ENCODE measurements around the gene ST3GAL3. TPM values are rescaled to one million over a fixed set of nuclear protein-coding genes. Genes with fewer than 3 reads are reported as not detected.

Gene ST3GAL3
- total and polyA plus RNA-seq, 10 of the 15 experiments (the other 5 are each of a cell fraction or from before 2014, with no cell fraction given): 1.2 to 19.3 (median 11.0) TPM

GRCh38 chr1:43963006-43963405 is 255.7 kb downstream of the ST3GAL3 start (continued):
- TF ChIP-seq, protein P1, sequence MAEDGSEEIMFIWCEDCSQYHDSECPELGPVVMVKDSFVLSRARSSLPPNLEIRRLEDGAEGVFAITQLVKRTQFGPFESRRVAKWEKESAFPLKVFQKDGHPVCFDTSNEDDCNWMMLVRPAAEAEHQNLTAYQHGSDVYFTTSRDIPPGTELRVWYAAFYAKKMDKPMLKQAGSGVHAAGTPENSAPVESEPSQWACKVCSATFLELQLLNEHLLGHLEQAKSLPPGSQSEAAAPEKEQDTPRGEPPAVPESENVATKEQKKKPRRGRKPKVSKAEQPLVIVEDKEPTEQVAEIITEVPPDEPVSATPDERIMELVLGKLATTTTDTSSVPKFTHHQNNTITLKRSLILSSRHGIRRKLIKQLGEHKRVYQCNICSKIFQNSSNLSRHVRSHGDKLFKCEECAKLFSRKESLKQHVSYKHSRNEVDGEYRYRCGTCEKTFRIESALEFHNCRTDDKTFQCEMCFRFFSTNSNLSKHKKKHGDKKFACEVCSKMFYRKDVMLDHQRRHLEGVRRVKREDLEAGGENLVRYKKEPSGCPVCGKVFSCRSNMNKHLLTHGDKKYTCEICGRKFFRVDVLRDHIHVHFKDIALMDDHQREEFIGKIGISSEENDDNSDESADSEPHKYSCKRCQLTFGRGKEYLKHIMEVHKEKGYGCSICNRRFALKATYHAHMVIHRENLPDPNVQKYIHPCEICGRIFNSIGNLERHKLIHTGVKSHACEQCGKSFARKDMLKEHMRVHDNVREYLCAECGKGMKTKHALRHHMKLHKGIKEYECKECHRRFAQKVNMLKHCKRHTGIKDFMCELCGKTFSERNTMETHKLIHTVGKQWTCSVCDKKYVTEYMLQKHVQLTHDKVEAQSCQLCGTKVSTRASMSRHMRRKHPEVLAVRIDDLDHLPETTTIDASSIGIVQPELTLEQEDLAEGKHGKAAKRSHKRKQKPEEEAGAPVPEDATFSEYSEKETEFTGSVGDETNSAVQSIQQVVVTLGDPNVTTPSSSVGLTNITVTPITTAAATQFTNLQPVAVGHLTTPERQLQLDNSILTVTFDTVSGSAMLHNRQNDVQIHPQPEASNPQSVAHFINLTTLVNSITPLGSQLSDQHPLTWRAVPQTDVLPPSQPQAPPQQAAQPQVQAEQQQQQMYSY (CRISPR knock-in tag; IDR thresholded peaks at IDR 0.05): no peak
- TF ChIP-seq, protein P2, sequence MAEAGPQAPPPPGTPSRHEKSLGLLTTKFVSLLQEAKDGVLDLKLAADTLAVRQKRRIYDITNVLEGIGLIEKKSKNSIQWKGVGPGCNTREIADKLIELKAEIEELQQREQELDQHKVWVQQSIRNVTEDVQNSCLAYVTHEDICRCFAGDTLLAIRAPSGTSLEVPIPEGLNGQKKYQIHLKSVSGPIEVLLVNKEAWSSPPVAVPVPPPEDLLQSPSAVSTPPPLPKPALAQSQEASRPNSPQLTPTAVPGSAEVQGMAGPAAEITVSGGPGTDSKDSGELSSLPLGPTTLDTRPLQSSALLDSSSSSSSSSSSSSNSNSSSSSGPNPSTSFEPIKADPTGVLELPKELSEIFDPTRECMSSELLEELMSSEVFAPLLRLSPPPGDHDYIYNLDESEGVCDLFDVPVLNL (IDR thresholded peaks at IDR 0.05; ENCODE audit: low read depth, low read length): no peak
- no peak for TF ChIP-seq LARP7 (IDR thresholded peaks at IDR 0.05)
- TF ChIP-seq RFX5 (IDR thresholded peaks at IDR 0.05; ENCODE audit: low read depth, low read length): no peak
- TF ChIP-seq MEF2A (IDR thresholded peaks at IDR 0.05; ENCODE audit: insufficient read depth, low read depth, low read length): no peak

- SMC1A ChIA-PET (ENCODE audit: uncharacterized antibody, unreplicated experiment): no interaction called here
- POLR2A ChIA-PET: interaction anchor here (0.7 kb wide), 1 partner anchor 16 kb away, joined by 5 read pairs; no protein-coding TSS in a partner anchor
- in situ Hi-C loops (cut with MboI): no loop called here
- Histone ChIP-seq H3K9ac (ENCODE audit: control insufficient read depth, insufficient read depth, low read length) (no peak overlapping the region), H3K4me2 (ENCODE audit: control insufficient read depth, insufficient read depth) (no peak overlapping the region), H3K27me3 (replicated peaks in 1 of 2; ENCODE audit: control insufficient read depth in 2 of 2, insufficient read depth in 2 of 2, low read length in 1 of 2) (no peaks in the 10 kb centered on the region), H3K27ac (ENCODE audit: control insufficient read depth, insufficient read depth) (no peak overlapping the region), H3K4me3 (no peak overlapping the region), H4K20me1 (ENCODE audit: control insufficient read depth, insufficient read depth) (no peaks in the 10 kb centered on the region), H3K4me1 (ENCODE audit: control insufficient read depth, insufficient read depth, low read length) (no peaks in the 10 kb centered on the region), H3K9me3 (replicated peaks; ENCODE audit: control insufficient read depth, insufficient read depth, low read length) (no peaks in the 10 kb centered on the region), H2AFZ (ENCODE audit: control insufficient read depth, low read depth, low read length) (no peak overlapping the region), H3K36me3 (ENCODE audit: control insufficient read depth in 2 of 2, insufficient read depth in 2 of 2, low read length in 1 of 2) (peaks cover 0 to 1% of the 10 kb centered on the region in 2 experiments; a peak in 1 of 4 replicates), H3K79me2 (ENCODE audit: control insufficient read depth, insufficient read depth, low read length) (no peaks in the 10 kb centered on the region)
- intact Hi-C loops (cut with micrococcal nuclease; ENCODE audit: unreplicated experiment): no loop called here
- FAIRE-seq (no peak), ATAC-seq (no peak), DNase-seq (ENCODE audit: low read depth, low spot score) (no peak)
- CTCF ChIA-PET: interaction anchor here (0.7 to 1.1 kb wide), 3 partner anchors 41 to 201 kb away, joined by 3 read pairs; no protein-coding TSS in a partner anchor
- TF ChIP-seq NRF1 (conservative IDR thresholded peaks at IDR 0.05; ENCODE audit: low read depth, low read length): no peak
- TF ChIP-seq TCF12 (IDR thresholded peaks at IDR 0.05; ENCODE audit: low read depth, low read length): no peak
- TF ChIP-seq RAD51 (IDR thresholded peaks at IDR 0.05): no peak
- TF ChIP-seq ASH2L (IDR thresholded peaks at IDR 0.05; ENCODE audit: borderline replicate concordance, low read depth): no peak
- no peak for TF ChIP-seq BRCA1 (IDR thresholded peaks at IDR 0.05; ENCODE audit: low read depth, low read length)
- no peak for TF ChIP-seq E2F8 (IDR thresholded peaks at IDR 0.05; ENCODE audit: low read depth, partially characterized antibody)
- no peak for TF ChIP-seq PKNOX1 (IDR thresholded peaks at IDR 0.05)
- TF ChIP-seq BCL11A (IDR thresholded peaks at IDR 0.05; ENCODE audit: low read depth, low read length): no peak
- TF ChIP-seq FOXK2 (IDR thresholded peaks at IDR 0.05): no peak
- TF ChIP-seq SMAD5 (IDR thresholded peaks at IDR 0.05; ENCODE audit: low read depth): no peak
- TF ChIP-seq SREBF2 (IDR thresholded peaks at IDR 0.05; ENCODE audit: low read length): no peak
- no peak for TF ChIP-seq GABPA (IDR thresholded peaks at IDR 0.05; ENCODE audit: low read depth)
- WGBS (ENCODE audit: insufficient coverage, insufficient replicate concordance, low lambda C conversion rate, missing lambda C conversion rate): 86% methylated on average over 5 of the region's 5 CpGs
- RAD21 ChIA-PET (ENCODE audit: unreplicated experiment): no interaction called here
- BruUV-seq (replicated peaks): no TSS peak
Observed at GRCh38 chr1:43963890-43964289, 256.6 kb downstream of the ST3GAL3 start.

Measured in GM12878 (cell line).